ENCODE data around the gene KY. TPM values are rescaled to one million over a fixed set of nuclear protein-coding genes. Genes with fewer than 3 reads are reported as not detected.

KY gene
- total and polyA plus RNA-seq, 2 of the 8 experiments (the other 6 are each of a cell fraction or from before 2014, with no cell fraction given) = not detected

GRCh38 chr3:134647902-134648760, 2.7 kb downstream of the KY start (continued):
- TF ChIP-seq CHD7 (IDR thresholded peaks at IDR 0.05; ENCODE audit: insufficient replicate concordance, low read length) = no peak
- no peak for TF ChIP-seq POLR2A (IDR thresholded peaks at IDR 0.05; ENCODE audit: control extremely low read depth in 1 of 2, low read depth in 2 of 2, low read length in 2 of 2)
- no peak for TF ChIP-seq EP300 (IDR thresholded peaks at IDR 0.05; ENCODE audit: borderline replicate concordance in 1 of 2, low read depth in 2 of 2, low read length in 2 of 2)
- no peak for TF ChIP-seq PHF8 (conservative IDR thresholded peaks at IDR 0.05; ENCODE audit: low read depth, low read length)
- TF ChIP-seq SP2 (IDR thresholded peaks at IDR 0.05; ENCODE audit: low read length) = no peak
- no peak for TF ChIP-seq NRF1 (IDR thresholded peaks at IDR 0.05; ENCODE audit: low read depth, low read length)
- no peak for TF ChIP-seq SRF (IDR thresholded peaks at IDR 0.05; ENCODE audit: low read depth, low read length)
- no peak for TF ChIP-seq ATF2 (IDR thresholded peaks at IDR 0.05; ENCODE audit: low read length)

Measured in H1 (cell line).